GM04504 (cell line): ENCODE data around the gene MPZL3.
"Not testable (repeated sequence)": the region's sequence is repeated elsewhere in the genome, so short reads cannot be mapped to it uniquely, and the experiment has no call there.

ENCODE experiments used
- DNase-seq: peaks from one replicate; pipeline ENCODE4 v3.0.0-alpha.2; 2012; ENCODE audit warnings: low read depth

The MPZL3 gene

GRCh38 chr11:118212131-118212725 lies 39.9 kb downstream of the MPZL3 start:
- DNase-seq: no peak

DNA sequence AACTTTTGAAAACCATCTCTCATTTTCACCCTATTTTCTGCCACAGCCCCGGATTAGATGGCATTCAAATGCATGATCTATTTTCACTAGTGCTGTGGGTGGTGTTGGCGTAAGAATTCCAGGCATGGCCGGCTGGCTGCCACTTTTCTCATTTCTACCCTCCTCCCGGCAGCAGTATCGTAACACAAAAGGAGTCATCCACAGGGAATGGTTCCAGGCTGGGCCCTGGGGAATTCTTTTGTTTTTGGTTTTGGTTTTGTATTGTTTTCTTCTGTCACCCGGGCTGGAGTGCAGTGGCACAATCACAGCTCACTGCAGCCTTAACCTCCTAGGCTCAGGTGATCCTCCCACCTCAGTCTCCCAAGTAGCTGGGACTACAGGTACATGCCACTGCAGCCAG lies 41.2 kb downstream of the MPZL3 start:
- DNase-seq: peak; percentile 15

GRCh38 chr11:118210323-118210722 lies 41.8 kb downstream of the MPZL3 start:
- DNase-seq: no peak

- no peak for DNase-seq
These were observed 43.1 kb downstream of the MPZL3 start for GRCh38 chr11:118209033-118209432.

DNA sequence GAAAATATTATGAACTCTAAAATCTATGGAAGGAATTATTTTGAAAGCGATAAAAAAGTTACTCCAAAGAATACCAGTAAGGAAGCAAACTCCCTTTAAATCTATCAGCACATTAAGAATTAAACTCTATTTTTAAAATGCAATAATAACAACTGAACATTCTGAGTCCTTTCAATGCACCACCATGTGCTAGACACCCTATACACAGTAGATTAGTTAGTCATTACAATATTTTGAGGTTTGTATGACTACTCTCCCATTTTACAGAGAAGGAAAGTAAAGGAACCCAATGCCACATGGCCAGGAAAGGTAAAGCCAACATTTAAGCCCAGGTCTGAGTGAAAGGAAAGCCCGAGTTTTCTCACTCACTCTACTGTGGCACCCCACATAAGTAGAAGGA lies 45.1 kb downstream of the MPZL3 start:
- DNase-seq: no peak

DNA sequence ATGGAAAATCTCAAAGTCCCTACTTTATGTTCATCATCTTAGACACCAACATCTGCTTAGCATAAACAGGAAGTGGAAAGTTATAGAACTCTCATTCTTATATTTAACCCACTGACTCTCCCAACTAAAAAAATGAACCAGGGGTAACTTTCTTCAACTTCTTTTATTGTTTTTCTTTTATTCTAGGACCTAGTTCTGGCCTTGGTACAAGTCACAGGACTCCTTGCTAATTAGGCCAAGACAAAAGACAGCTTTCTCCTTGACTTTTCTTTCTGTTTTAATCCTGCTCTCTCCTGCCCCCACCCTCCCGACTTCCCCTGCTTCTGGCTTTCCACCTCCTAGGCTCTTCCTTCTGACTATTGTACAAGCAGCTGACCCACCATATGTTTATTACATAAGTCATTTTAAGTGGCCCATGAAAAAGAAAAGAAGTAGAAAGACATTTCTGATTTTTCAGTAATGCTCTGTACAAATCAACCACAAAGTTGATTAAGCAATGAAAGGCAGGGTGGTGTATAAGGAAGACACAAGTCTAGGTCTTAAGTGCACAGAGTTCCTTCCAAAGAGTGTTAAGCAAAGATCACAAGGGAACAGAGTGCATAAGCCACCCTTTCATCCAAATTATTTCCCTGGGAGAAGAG lies 45.7 kb downstream of the MPZL3 start:
- no peak for DNase-seq

GRCh38 chr11:118205606-118206378 lies 46.4 kb downstream of the MPZL3 start:
- DNase-seq: no peak

GRCh38 chr11:118202599-118203422 lies 49.4 kb downstream of the MPZL3 start:
- no peak for DNase-seq

DNA sequence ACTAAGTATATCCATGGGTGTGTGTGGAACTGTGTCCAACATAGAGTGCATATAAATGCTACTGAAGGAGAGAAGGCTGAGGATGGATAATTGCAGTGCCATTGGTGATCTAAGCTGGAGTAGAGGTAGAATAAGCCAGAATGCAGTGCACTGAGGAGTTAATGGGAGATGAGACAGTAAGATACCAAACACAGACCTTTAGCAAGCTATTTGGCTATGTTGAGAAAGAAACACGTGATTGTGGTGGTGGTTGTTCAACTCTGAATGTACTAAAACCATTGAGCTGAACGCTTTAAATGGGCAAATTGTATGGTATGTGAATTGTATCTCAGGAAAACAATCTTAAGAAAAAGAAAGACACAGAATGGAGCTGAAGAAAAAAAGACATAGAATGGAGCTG lies 50.2 kb downstream of the MPZL3 start:
- DNase-seq: no peak

GRCh38 chr11:118200901-118201680 lies 51.1 kb downstream of the MPZL3 start:
- DNase-seq: no peak

GRCh38 chr11:118200497-118200896 lies 51.7 kb downstream of the MPZL3 start:
- no peak for DNase-seq

- no peak for DNase-seq
These were observed 53.0 kb downstream of the MPZL3 start for GRCh38 chr11:118199135-118199534.

- DNase-seq: peak; percentile 17
These were observed 53.8 kb downstream of the MPZL3 start for GRCh38 chr11:118198370-118198769.

- DNase-seq: peak; percentile 60
These were observed 57.1 kb downstream of the MPZL3 start for GRCh38 chr11:118194835-118195627.

DNA sequence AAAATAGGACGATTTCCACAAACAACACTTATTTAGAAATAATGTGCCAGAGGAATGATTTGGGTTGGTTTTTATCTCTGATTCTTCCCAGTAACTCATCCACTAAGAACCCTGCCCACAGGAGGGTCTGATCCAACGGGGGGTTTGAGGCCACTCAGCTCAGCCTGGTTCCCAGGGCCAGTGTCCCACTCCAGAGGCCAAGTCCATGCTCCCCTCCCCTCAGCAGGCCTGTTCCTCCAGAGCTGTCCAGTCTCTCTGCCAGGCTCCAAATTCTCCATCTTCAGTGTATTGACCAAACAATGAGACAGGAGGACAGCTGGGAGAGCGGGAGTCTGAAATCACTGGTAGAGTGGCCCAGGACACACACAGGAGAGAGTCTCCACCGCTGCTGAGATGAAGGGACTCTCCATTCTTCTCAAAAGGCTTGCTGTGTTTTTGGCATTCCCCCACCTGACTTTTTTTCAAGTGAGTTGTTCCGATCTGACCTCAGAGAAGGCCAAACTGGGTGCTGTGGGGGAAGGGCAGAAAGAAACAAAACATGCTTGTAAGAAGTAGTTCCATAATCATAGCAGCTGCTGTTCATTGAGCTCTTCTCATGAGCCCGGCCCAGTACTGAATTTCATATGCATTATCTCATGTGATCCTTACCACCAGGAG lies 58.1 kb downstream of the MPZL3 start:
- no peak for DNase-seq

- DNase-seq: not testable (repeated sequence)
These were observed 59.3 kb downstream of the MPZL3 start for GRCh38 chr11:118192817-118193216.

DNA sequence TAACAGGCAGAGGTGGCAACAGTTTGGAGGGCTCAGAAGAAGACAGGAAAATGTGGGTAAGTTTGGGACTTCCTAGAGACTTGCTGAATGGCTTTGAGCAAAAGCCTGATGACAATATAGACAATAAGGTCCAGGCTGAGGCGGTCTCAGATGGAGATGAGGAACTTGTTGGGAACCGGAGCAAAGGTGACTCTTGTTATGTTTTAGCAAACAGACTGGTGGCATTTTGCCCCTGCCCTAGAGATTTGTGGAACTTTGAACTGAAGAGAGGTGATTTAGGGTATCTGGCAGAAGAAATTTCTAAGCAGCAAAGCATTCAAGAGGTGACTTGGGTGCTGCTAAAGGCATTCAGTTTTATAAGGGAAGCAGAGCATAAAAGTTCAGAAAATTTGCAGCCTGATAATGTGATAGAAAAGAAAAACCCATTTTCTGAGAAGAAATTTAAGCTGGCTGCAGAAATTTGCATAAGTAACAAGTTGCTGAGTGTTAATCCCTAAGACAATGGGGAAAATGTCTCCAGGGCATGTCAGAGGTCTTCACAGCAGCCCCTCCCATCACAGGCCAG lies 61.1 kb downstream of the MPZL3 start:
- not testable (repeated sequence) for DNase-seq

DNA sequence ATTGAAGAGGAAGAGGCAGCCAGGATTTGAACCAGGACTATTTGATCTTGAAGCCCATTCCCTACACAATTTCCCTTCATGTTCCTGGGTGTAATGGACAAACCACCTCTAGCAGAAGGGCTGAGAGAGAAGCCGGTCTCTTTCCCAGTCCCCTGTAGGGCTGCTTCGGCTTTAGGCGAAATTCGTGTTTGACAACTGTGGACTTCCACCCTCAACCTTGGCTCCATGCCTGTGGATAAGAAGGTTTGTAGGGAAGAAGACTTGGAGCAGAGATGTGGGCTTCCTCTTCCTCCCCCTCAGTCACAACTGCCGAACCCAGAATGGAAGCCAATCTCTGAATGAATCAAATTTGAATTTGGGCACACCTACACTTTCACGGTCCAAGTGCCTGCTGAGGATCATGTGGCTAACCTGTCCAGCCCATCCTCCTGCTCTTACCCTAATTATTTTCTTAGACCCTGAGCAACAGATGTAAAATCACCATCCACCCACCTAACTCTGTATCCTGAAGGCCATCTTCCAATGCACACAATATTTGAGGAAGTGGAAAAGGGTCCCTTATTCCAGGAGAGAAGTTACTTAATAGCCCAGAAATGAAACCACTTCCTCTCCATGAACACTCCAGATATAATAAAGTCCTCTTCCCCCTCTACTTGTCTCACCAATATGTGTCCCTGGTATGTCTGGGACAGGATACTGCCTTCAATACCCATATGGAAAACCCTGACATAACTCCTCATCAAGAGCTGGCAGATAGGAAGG lies 65.6 kb downstream of the MPZL3 start:
- no peak for DNase-seq
